GM13976 (cell line): Measurements from ENCODE around the gene AP3S2.

Experiments used
- DNase-seq: peaks from one replicate; pipeline ENCODE4 v3.0.0; 2012; ENCODE audit warnings: low spot score
- in situ Hi-C: fragments of 300-500 bp; cut with MboI; formaldehyde crosslinking; loops from one replicate; pipeline ENCODE4 v1.12.0; 2022; ENCODE audit warnings: low sequenced_read_pairs, mixed read lengths, inconsistent platforms; ENCODE audit not compliant: unreplicated experiment
- TF ChIP-seq, protein P1 (sequence below): IDR thresholded peaks from 2 replicates; pipeline ENCODE4 v1.5.1; 2012; ENCODE audit warnings: borderline replicate concordance, mild to moderate bottlenecking; ENCODE audit not compliant: insufficient read depth; ENCODE audit errors: extremely low read depth, missing control alignments, control extremely low read depth

The AP3S2 gene

DNA sequence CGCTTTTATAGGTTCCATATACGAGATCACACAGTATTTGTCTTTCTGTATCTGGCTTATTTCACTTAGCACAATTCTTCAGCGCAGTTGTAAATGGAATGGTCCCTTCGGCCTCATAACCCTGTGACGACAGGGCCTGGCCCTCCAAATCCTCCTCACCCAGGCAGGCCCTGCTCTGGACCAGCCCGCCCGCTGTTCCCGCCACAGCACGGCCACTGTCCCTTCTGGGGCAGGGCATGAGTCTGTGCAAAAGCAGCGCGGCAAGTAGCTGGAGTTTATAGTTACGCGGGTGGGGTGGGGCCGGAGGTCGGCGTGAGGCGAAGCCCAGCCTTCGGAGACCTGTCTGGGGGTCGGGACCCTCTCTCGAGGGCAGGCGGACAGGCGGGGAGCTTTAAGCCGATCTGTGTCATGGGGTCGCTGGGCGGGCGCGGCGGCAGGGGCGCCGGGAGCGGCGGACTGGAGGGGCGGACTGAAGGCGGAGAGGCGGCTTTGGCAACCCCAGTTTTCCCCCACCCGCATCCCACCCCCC is 18.4 kb upstream of the AP3S2 start:
- in situ Hi-C loops, result no loop called here
- DNase-seq, result no peak

DNA sequence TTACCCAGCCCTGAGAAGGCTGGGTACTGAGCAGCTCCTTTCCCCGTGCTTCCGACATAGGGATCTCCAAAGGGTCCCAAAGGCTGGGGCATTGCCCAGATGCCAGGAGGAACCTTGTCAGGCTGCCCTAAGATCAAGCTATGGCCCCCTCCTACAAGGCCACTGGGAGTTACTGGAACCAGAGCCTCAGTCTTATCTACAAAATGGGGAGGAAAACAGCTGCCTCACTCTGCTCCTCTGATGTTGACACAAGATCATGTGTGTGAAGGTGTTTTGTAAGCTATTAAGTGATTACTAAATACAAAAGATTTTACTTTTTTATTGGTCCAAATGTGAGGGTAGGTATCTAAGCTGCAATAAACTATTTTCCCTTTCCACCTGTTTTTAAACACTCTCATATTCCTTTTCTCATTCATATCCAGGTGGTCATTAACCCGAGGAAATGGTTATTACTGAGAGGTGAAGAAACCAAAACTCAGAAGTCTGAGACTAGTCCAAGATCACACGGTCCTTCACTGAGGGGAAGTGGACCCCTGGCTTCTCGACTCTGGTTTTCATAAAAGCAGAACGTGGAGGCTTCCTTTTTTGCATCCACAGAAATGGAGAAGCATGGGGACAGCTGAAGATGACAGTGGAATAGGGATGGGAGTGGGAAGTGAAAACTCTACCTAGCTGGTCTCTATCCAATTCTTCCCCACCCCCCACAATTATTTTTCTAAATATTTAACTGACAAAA is 17.3 kb upstream of the AP3S2 start:
- no peak for DNase-seq
- in situ Hi-C loops, result no loop called here
- TF ChIP-seq, protein P1, sequence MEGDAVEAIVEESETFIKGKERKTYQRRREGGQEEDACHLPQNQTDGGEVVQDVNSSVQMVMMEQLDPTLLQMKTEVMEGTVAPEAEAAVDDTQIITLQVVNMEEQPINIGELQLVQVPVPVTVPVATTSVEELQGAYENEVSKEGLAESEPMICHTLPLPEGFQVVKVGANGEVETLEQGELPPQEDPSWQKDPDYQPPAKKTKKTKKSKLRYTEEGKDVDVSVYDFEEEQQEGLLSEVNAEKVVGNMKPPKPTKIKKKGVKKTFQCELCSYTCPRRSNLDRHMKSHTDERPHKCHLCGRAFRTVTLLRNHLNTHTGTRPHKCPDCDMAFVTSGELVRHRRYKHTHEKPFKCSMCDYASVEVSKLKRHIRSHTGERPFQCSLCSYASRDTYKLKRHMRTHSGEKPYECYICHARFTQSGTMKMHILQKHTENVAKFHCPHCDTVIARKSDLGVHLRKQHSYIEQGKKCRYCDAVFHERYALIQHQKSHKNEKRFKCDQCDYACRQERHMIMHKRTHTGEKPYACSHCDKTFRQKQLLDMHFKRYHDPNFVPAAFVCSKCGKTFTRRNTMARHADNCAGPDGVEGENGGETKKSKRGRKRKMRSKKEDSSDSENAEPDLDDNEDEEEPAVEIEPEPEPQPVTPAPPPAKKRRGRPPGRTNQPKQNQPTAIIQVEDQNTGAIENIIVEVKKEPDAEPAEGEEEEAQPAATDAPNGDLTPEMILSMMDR, result no peak

More for the DNA sequence above, 18.4 kb upstream of the AP3S2 start:
- TF ChIP-seq, protein P1, result no peak

DNA sequence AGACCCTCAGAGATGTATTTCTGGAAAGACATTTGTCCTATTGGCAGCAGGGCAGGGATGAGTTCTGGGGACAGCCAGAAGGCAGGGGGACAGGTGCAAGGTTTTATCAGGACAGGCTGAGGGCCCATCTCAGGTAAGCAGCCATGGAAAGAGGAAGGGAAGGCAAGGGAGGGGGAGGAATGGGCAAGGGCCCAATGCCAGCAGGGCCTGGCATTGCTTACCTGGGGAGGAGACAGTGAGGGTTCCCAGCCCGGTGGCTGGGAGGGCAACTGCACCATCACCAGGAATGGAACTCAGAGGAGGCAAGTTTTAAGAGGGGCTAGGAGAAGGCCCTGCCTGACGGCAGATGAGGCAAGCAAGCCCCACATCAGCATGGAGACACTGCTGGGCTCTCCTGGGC is 15.8 kb upstream of the AP3S2 start:
- TF ChIP-seq, protein P1, result no peak
- DNase-seq, result no peak
- in situ Hi-C loops, result no loop called here

DNA sequence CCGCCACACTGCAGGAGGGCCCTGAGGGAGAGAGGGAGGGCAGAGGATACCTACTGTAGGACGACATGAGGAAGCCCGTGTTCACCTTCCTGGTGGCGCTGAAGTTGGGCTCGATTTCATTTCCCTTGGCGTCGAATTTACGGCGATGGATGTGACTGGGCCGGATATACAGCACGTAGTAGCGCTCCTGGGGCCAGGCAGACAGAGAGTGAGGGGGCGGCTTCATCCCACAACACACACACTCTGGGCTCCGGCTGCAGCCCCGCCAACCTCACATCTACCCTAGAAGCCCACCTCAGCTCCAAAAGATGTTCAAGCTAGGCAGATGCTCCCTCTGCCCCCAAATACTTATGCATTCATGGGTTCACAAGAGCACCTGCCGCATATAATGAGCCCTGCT is 14.4 kb upstream of the AP3S2 start:
- DNase-seq, result no peak
- in situ Hi-C loops, result no loop called here
- TF ChIP-seq, protein P1, result no peak

GRCh38 chr15:89907289-89907688 is 13.5 kb upstream of the AP3S2 start:
- TF ChIP-seq, protein P1, result no peak
- DNase-seq, result no peak
- in situ Hi-C loops, result no loop called here

- no peak for DNase-seq
- in situ Hi-C loops, result no loop called here
- TF ChIP-seq, protein P1, result no peak
Observed at GRCh38 chr15:89905846-89906378, 12.1 kb upstream of the AP3S2 start.
